NK-92 (cell line): ENCODE results near the gene MIEF1.

Source experiments
- DNase-seq: peaks from one replicate; lab custom pipeline; 2025; ENCODE audit not compliant: unreplicated experiment; lab: John Stamatoyannopoulos, UW

Gene MIEF1

GRCh38 chr22:39528080-39528661, 26.1 kb downstream of the MIEF1 start:
- DNase-seq = no peak

GRCh38 chr22:39528681-39529486, 26.8 kb downstream of the MIEF1 start:
- DNase-seq = peak; percentile 48

GRCh38 chr22:39529487-39529851, 27.4 kb downstream of the MIEF1 start:
- DNase-seq = no peak

- no peak for DNase-seq
Observed at GRCh38 chr22:39530116-39530515, 28.0 kb downstream of the MIEF1 start.

GRCh38 chr22:39530692-39531331, 28.7 kb downstream of the MIEF1 start:
- DNase-seq = no peak

- DNase-seq = peak; percentile 97
Observed at GRCh38 chr22:39532215-39533073, 30.4 kb downstream of the MIEF1 start, which contains the start of gene RPS19BP1. Gene RPS19BP1 (minus strand): TSS chr22:39532748. CDS start chr22:39532738, 10 bp downstream.

- DNase-seq = no peak
Observed at GRCh38 chr22:39534092-39534506, 32.0 kb downstream of the MIEF1 start.

- no peak for DNase-seq
Observed at GRCh38 chr22:39534591-39535356, 32.7 kb downstream of the MIEF1 start.

GRCh38 chr22:39535357-39535725, 33.3 kb downstream of the MIEF1 start:
- no peak for DNase-seq

GRCh38 chr22:39535831-39536449, 33.9 kb downstream of the MIEF1 start:
- DNase-seq = no peak

- DNase-seq = no peak
Observed at GRCh38 chr22:39536711-39537110, 34.6 kb downstream of the MIEF1 start.

GRCh38 chr22:39537975-39538374, 35.9 kb downstream of the MIEF1 start:
- DNase-seq = no peak

GRCh38 chr22:39543095-39543494, 41.0 kb downstream of the MIEF1 start:
- no peak for DNase-seq

GRCh38 chr22:39545386-39546365, 43.6 kb downstream of the MIEF1 start:
- no peak for DNase-seq

- no peak for DNase-seq
Observed at GRCh38 chr22:39546889-39547586, 44.9 kb downstream of the MIEF1 start.

GRCh38 chr22:39547587-39547947, 45.5 kb downstream of the MIEF1 start:
- DNase-seq = no peak

- DNase-seq = no peak
Observed at GRCh38 chr22:39553429-39553828, 51.3 kb downstream of the MIEF1 start.

GRCh38 chr22:39554151-39554550, 52.1 kb downstream of the MIEF1 start:
- no peak for DNase-seq
